RCC 7860 (cell line): Measurements from ENCODE around the gene ANGPTL4.
A peak's percentile ranks its signal among the peaks of the same experiment; 100 is the strongest.
"Not testable (repeated sequence)": the region's sequence is repeated elsewhere in the genome, so short reads cannot be mapped to it uniquely, and the experiment has no call there.

ENCODE experiments used
- DNase-seq: peaks from one replicate; pipeline ENCODE4 v3.0.0-alpha.2; 2015; ENCODE audit warnings: low spot score
- FAIRE-seq: peaks from 2 replicates; lab custom pipeline; 2012; peaks lifted over from hg19 to GRCh38; lab: Jason Lieb, UNC

ANGPTL4 gene

GRCh38 chr19:8333767-8334457 is 30.0 kb upstream of the ANGPTL4 start:
- DNase-seq (no peak), FAIRE-seq (no peak)

- DNase-seq = no peak
- no peak for FAIRE-seq
These were observed 29.3 kb upstream of the ANGPTL4 start for GRCh38 chr19:8334458-8335342.

- DNase-seq (no peak), FAIRE-seq (no peak)
These were observed 28.4 kb upstream of the ANGPTL4 start for GRCh38 chr19:8335343-8336071.

DNA sequence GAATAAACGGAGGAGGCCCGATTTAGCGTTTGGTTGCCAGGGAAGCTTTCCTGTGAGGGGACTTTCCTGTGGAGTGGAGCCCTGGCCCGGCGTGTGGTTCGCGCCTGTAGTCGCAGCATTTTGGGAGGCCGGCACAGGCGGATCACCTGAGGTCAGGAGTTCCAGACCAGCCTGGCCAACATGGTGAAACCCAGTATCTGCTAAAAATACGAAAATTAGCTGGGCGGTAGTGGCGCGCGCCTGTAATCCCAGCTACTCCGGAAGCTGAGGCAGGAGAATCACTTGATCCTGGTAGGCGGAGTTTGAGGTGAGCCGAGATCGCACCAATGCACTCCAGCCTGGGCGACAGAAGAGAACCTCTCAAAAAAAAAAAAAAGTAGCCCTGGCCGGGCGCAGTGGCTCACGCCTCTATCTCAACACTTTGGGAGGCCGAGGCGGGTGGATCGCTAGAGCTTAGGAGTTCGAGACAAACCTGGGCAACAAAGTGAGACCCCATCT is 27.8 kb upstream of the ANGPTL4 start:
- no peak for FAIRE-seq
- DNase-seq = no peak

DNA sequence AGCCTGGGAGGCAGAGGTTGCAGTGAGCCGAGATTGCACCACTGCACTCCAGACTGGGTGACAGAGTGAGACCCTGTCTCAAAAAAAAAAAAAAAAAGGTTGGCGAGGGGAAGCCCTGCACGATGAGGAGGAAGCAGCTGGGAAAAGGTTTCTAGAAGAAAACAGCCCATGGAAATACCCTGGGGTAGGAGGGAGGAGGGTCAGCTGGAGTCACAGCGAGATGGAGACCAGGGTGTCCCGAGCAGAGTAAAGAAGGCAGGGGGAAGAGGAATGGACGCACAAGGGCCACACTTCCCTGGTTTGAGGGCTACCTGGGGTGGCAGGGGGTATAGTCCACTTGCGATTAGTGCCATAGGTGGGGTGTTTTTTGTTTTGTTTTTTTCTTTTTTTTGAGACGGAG is 27.3 kb upstream of the ANGPTL4 start:
- DNase-seq = no peak
- FAIRE-seq = no peak

DNA sequence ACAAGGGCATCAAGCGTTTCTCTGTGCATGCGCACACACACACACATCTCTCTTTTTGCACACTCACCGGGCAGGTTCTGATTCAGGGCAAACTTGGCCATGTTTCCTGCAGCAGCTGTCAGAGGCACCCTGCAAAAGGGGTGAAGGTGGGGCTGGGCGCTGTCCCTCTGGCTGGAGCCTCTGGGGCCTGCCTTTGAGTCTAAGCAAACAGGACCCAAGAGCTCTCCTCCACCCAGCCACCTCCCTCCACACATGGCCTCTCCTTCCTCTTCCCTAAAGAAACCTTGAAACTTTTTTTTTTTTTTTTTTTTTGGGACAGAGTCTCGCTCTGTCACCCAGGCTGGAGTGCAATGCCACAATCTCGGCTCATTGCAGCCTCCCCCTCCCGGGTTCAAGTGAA is 26.2 kb upstream of the ANGPTL4 start:
- DNase-seq = no peak
- no peak for FAIRE-seq

DNA sequence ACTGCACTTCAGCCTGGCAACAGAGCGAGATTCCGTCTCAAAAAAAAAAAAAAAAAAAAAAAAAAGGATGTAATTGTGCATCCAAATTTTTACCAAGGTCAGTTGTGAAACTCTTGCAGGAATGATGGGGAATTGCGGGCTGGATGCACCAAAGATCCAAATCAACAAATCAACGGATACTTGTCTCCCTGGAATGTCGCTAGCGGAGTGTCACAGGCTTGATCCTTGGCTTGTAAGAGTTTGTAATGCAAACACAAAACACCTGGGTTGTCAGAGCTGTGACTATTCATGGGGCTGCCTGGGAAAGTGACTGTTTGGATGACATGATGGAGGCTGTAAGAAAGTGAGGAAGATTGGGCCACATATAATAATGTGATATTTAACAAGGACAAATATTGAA is 25.1 kb upstream of the ANGPTL4 start:
- FAIRE-seq (no peak), DNase-seq (no peak)

- no peak for FAIRE-seq
- DNase-seq = no peak
These were observed 23.4 kb upstream of the ANGPTL4 start for GRCh38 chr19:8340341-8341096.

DNA sequence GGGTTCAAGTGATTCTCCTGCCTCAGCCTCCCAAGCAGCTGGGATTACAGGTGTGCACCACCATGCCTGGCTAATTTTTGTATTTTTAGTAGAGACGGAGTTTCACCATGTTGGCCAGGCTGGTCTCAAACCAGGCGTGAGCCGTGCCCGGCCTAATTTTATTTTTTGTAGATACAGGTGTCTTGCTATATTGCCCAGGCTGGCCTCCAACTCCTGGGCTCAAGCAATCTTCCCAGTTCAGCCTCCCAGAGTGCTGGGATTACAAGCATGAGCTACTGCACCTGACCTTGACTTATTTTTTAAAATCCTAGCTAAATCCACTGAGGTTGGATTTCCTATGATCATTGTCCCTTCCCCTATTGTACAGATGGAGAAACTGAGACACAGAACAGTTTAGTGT is 22.5 kb upstream of the ANGPTL4 start:
- not testable (repeated sequence) for FAIRE-seq, DNase-seq

DNA sequence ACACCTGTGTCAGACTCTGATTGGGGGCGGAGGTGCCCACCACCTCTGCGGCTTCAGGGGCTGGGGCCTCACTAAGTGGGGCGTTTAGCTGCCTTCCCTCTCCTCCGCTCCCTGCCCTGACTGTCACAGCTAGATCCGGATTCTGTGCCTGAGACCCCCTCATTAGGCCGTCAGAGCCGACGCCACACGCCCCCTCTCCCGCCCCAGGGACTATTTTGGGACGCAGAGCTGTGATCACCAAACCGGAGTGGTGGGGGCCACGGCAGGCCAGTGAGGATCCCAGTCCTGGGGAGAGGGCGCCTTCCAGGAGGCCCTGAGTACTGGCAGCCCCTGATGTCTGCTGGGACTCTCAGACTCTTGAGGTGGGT is 21.7 kb upstream of the ANGPTL4 start:
- no peak for DNase-seq

GRCh38 chr19:8342684-8343482 is 21.1 kb upstream of the ANGPTL4 start, which contains the start of gene KANK3:
Gene KANK3, minus strand, starts transcription at chr19:8343262. Its CDS starts 5,434 bp downstream, at chr19:8337828.
- no peak for FAIRE-seq
- peak; percentile 52 for DNase-seq

More for the DNA sequence above, 21.7 kb upstream of the ANGPTL4 start:
- no peak for FAIRE-seq

GRCh38 chr19:8343483-8343844 is 20.5 kb upstream of the ANGPTL4 start:
- FAIRE-seq = no peak
- no peak for DNase-seq

GRCh38 chr19:8349629-8350372 is 14.2 kb upstream of the ANGPTL4 start:
- DNase-seq, FAIRE-seq: not testable (repeated sequence)

GRCh38 chr19:8352134-8352827 is 11.7 kb upstream of the ANGPTL4 start:
- FAIRE-seq (no peak), DNase-seq (no peak)

GRCh38 chr19:8352845-8353244 is 11.1 kb upstream of the ANGPTL4 start:
- not testable (repeated sequence) for DNase-seq, FAIRE-seq

- DNase-seq (peak; percentile 100), FAIRE-seq (peak; percentile 99)
These were observed 8.1 kb upstream of the ANGPTL4 start for GRCh38 chr19:8355631-8356402.

- no peak for DNase-seq
- FAIRE-seq = no peak
These were observed 6.9 kb upstream of the ANGPTL4 start for GRCh38 chr19:8357007-8357521.
